CD4-positive, alpha-beta T cell treated with Interleukin-15 for 1 hour (primary cell): ENCODE measurements around the gene HPCAL1.

Source experiments
- DNase-seq: peaks from one replicate; pipeline ENCODE4 v3.0.0-alpha.2; 2020

Gene HPCAL1

DNA sequence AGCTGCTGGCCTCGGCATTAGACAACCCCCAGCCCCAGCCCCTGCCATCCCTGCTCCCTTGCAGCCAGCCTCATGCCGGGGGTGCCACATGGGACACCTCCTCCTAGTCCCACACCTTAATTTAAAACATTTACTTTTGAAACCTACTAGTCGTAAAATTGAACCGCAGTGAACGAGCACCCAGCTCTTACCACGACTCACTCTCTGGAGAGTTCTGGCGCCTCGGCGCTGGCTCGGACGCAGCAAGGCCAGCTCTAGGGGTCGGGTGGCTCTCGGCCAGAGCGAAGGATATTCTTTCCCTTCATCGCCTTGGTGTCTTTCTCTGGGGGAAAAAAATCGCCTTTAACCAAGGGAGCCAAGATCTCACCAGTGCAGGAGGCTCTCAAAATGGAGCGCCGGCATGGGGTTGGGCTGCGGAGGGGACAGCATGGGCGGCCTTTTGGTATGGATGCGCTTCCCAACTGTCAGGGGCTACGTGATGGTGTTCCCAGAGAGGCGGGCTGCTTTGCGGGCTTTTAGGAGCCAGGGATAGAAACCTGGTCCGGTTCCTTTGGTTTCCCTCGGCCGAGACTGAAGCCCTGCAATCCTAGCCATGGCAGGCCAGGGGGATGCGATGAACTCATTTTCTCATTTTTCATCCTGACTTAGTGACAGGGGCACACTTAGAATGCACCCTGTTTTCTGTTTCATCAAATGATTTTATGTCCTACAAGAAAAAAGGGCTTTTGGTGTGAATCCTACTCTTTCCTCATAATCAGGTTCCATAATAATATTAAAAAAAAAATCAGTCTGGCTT lies 2.0 kb downstream of the HPCAL1 start:
- DNase-seq, result no peak

DNA sequence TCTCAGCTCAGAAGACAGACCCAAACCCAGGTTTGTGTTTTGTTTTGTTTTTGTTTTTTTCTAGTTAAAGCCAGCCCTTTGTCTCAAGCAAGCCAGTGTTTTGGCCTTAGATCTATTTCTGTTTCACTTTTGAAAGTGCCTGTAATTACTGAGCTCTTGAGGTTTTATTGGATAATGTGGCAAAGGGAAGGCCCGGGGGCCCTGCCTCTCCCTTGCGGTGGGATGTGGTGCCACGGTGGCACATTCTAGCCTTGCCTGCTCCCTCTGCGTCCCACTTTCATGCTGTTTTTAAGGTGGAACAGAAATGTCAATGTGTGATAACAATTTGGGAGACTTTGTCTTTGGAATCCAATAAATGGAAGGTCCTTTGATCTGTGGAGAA lies 2.5 kb downstream of the HPCAL1 start:
- DNase-seq, result no peak

DNA sequence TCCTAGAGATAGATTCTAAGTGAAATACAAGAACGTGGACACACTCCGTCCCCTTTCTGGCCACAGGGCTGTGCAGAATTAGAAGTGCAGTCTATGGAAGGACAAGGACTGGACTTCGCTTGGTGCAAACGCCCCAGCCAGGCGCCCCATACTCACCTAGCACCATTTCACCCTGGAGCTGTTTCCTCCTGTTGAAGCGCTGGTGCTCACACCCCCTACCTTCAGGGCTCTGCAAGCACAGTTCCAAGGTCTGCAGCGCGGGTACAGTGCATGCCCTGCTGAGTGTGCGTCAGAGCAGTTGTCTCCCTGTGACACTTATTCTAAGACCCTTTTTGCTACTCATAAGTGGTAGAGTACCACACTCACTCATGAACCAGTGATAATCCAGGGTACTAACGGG lies 3.0 kb downstream of the HPCAL1 start:
- peak; percentile 49 for DNase-seq

DNA sequence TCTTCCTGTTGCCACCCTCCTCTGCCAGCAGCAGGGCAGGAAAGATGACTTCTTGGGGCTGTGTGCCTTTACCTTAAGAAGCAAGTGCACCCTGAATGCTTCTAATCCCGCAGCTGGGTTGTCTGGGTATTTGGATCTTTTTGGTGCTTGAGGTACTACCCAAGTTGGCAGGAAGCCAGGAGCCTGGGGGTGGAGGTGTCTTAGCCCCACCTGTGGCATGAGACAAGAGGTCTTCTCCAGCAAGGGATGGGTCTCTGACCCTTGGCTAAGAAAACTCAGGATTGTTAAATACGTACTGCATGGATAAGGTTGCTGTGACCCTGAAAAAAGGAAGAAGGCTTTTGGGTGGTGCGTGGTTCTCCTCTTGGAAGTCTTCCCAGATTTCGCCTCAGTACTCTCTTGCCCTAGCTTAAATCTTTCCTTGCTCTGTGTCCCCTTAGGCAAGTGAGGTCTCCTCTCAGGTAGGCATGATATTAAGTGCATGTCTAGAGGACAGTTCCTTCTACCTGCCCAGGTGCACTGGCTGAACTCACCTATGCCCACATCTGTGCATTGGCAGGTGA lies 4.3 kb downstream of the HPCAL1 start:
- DNase-seq, result no peak

DNA sequence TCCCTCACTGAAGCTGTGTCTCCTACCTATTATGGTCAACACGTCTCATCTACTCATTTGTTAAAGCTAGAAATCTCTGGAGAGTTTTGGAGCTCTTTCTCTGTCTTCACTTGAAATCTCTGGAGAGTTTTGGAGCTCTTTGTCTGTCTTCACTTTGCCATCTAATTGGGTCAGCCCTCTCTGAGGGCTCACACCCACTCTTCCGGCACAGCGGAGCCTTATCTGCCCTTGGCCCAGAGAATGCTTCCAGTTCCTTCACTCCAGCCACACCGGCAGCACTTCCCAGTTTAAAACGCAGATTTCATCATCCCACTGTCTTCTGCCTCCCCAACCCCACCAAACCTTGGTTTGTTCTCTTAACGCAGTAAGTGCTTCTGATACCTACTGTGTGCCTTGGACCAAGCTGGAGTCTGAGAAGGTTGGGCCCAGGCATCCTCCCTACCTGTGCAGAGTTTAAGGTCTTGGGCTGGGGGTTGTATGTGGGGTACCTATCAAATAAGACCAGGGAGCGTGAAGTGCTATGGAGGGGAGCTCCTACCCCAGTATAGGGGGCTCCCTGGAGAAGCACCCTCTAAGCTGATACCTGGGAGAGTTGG lies 5.0 kb downstream of the HPCAL1 start:
- DNase-seq, result no peak

DNA sequence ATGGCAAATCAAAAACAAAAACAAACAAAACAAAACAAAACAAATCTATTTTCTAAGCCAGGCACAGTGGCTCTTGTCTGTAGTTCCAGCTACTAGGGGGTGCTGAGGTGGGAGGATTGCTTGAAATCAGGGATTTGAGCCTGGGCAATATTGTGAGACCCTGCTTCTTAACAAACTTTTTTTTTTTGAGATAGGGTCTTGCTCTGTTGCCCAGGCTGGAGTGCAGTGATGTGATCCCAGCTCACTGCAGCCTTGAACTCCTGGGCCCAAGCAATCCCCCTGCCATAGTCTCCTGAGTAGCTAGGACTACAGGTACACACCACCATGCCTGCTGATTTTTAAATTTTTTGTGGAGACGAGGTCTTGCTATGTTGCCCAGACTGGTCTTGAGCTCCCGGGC lies 6.2 kb downstream of the HPCAL1 start:
- DNase-seq, result no peak

DNA sequence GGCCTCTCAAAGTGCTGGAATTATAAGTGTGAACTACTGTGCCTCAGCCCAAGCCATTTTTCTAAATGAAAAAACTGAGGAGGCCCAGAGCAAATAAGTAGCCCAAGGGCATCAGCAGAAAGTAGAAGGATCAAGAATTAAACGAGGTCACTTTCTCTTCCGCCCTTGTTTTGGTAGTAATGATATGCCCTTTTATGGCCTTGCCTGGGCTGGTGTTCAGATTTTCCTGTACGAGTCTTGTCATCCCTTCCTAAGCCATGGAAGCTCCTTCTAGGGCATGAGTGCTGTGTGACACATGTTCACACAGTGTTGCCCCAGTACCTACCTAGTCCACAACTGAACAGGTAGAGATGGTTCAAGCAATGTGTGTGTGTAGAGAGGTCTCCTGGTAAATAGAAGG lies 6.6 kb downstream of the HPCAL1 start:
- no peak for DNase-seq

DNA sequence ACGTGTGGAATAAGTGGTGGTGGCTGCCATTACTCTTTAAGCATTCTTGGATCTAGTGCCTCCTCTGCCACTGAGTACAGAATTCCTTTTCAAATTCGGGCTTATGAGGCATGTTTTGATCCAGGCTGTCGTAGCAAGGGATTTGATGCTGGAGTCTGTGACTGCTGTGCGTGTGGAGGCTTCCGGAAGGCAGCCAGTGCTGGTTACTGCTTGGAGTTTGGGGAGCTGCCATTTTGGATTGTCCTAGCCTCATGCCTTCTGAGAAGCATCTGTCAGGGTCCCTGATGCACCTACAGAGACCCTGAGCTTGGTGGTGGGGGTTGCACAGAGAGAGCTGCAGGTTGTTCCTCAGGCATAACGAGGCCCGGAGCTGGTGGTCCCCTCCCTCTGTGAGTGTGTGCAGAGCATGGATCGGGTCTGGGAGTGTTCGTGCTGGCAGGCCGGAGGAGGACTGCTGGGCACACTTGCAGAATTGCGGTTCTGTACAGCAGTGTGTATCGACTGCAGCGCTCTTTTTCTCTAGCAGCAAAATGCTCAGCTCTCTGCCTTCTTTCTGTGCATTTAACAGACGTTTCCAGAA lies 7.7 kb downstream of the HPCAL1 start:
- DNase-seq, result no peak

DNA sequence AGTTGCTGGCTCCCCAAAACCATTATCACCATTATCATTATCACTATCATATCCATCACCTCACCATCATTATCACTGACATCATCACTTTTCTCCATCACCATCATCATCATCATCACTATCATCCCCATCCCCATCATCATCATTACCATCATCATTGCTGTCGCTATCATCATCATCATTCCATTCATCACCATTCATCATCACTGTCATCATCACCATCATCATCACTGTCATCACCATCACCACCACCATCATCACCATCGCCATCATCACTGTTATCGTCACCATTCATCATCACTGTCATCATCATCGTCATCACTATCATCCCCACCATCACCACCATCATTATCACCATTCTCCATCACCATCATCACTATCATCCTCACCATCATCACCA lies 9.0 kb downstream of the HPCAL1 start:
- DNase-seq, result no peak

DNA sequence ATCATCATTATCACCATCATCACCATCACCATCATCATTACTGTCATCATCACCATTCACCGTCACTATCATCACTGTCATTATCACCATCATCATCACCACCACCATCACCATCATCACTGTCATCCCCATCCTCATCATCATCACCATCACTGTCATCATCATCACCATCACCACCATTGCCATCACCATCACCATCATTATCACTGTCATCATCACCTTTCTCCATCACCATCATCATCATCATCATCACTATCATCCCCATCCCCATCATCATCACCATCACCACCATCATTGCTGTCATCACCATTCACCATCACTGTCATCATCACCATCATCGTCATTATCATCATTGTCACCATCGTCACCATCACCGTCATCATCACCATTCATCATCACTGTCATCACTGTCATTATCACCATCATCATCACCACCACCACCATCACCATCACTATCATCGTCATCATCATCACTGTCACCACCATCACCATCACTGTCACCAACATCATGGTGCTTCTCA lies 9.8 kb downstream of the HPCAL1 start:
- no peak for DNase-seq

DNA sequence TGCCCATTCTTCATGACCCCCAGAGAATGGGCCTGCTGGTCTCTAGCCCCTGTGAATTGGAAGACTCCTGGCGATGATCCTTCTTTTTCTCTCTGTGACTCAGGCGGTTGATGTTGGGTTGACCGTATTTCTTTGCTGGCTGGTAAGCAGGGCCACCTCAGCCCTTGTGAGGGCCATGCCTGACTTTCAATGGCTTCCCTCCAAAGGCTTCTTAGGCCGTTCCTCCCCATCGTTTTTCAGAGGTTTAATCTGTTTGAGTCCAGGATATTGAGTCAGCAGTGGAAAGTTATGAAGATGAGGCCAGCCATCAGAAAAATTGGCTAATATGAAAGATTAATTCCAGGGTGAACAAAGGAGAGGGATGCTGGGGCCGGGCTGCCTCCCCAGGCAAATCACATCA lies 13.6 kb downstream of the HPCAL1 start:
- no peak for DNase-seq

DNA sequence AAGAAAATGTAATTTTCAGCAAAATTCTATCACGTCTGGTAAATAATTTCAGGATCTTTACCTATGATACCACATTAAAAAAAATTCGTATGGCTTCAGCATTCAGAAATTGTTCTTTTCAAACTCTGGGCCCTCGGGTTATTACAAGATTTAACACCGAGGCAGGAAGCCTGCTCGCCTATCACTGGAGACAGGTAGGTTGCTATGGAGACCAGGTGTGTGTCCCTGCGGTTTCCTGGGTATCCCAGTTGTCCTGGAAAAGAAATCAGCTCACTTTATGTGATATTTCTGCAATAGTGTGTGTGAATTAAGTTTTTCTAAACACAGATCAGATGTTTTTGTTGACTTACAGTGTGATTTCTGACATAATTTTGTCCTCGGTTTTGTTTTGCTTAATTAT lies 14.2 kb downstream of the HPCAL1 start:
- no peak for DNase-seq

DNA sequence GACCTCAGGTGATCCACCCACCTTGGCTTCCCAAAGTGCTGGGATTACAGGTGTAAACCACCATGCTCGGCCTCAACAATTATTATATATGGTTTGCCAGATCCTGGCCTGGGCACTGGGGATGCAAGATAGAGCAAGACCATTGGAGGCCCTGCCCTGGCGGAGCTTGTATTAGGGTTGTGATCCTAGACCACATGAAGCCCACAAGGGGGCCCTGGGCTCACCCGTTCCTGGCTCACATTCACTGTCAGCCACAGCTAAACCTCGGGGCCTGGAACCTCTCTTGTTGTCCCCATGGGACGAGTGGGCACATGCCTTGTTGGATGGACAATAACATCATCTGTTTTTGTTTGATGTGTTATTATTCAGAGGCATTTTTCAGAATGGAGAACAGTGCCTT lies 14.9 kb downstream of the HPCAL1 start:
- DNase-seq, result no peak

DNA sequence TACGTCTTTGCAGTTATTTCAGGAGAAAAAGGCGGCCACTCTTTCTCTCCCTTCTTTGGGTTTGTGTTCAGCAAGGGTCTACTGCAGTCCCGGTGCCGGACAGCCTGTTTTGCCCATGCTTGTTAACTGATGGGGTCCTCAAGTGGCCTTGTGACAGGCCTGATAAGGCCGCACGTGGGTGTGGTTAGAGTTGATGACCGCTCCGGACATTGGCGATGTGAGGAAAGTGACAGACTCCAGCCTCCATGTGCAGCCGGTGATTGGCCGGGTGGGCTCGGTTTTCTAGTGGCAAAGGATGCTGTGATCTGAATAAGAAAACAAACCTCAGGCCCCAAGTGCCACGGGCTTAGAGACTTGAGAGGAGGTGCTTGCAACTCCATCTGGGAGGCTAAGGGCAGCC lies 15.6 kb downstream of the HPCAL1 start:
- DNase-seq, result no peak

DNA sequence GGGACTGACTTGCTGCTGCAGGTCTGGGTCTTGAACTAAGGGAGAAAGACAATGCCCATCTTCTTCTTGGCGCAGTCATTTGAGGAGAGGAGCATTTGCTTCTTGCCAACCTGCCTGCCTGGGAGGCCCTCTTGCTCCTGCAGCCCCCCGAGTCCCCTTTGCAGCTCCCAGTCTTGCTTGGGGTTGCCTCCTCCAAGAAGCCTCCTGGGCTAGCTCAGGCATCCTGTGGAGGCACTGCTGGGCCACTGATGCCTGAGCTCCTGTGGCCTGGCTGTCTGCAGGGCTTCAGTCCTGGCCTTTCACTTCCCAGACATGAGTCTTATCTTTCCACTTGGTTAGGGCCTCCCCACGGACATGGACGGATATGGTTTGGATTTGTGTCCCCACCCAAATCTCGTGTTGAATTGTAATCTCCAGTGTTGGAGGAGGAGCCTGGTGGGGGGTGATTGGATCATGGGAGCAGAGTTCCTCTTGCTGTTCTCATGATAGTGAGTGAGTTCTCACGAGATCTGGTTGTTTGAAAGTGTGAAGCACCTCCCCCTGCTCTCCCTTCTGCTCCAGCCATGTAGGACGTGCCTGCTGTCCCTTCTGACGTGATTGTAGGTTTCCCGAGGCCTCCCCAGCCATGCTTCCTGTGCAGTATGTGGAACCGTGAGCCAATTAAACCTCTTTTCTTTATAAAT lies 17.3 kb downstream of the HPCAL1 start:
- DNase-seq, result no peak

DNA sequence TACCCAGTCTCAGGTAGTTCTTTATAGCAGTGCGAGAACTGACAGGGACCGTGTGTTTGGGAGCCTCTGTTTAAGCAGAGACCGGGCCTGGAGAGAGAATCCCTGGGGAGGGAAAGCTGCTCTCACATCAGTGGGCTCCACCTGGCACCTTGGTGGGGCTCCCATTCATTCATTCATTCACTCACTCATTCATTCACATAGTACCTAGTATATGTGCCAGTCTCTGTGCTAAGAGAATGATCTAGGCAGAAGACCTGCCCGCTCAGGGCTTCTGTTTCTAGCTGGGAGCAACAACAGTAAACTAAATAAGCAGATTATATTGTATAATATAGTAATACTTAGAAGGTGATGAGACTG lies 17.8 kb downstream of the HPCAL1 start:
- DNase-seq, result no peak

DNA sequence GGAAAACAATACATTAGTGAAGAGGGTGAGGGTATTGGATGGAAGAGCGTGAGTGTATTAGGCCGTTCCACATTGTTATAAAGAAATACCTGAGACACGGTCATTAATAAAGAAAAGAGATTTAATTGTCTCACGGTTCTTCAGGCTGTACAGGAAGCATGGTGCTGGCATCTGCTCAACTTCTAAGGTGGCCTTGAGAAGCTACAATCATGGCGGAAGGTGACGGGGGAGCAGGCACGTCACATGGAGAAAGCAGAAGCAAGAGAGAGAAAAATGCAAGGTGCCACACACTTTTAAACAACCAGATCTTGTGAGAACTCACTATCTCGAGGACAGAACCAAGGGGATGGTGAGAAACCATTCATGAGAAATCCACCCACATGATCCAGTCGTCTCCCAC lies 18.2 kb downstream of the HPCAL1 start:
- DNase-seq, result no peak

DNA sequence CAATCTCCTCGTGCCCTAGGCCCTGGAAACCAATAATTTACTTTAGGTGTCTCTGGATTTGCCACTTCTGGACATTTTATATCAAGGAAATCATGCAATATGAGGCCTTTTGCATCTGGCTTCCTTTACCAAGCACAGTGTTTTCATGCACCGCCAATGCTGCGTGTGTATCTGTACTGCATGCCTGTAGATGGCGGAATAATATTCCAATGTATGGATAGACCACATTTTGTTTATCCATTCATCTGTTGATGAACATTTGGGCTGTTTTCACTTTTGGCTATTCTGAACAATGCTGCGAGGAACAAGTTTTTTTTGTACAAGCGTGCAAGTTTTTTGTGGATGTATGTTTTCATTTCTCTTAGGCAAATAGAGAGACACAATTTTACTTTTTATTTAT lies 18.9 kb downstream of the HPCAL1 start:
- no peak for DNase-seq

DNA sequence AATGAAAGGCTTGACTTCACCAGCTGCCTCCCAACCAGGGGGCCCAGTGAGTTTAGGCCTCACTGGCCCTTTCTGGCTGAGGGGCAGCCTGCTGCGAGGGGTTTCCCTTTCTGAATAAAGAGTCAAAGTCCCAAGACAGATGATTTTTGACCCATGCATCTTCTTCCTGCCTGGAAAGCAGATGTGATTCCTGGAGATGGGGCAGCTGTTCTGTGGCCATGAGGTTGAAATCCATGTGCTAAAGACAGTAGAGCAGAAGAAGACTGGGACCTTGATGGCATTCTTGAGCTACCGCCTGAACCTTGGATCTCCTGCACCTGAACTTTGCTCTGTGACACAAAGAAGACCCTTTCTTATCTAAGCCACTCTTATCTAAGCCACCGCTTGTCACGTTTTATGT lies 19.8 kb downstream of the HPCAL1 start:
- DNase-seq, result no peak

DNA sequence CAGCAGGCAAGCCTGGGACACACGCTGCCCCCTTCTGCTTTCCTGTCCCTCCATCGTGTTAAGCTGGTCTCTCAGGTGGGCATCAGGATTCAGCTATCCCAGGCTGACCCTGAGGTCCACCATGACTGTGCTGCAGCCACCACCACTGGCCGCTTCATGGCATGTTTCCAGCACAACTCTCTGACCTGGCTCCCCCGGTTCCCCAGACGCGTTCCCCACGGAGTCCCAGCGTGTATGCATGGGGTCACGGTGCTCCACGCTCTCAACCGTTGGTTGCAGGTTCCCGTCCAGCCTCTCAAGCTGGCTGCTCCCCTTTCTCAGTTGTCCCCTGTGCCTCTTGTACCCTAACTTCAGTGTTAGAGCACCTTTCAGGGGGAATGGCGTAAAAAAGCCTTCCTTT lies 20.3 kb downstream of the HPCAL1 start:
- DNase-seq, result no peak

DNA sequence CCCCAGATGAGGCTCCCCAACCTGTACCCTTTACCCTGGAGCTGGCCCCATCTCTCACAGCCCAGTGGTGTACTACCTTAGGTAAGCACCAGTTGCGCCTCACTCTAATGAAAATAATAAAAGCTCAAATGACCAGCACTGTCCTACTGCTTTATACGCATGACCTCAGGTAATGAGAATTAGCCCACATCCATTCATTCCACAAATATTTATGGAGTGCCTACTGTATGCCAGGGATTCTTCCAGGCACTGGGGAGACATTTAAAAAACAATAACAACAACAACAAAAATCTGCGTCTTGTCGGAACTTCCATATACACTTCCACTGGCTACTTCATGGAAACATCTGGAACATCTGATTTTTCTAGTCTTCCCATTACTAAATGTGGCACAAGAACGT lies 20.8 kb downstream of the HPCAL1 start:
- DNase-seq, result no peak

DNA sequence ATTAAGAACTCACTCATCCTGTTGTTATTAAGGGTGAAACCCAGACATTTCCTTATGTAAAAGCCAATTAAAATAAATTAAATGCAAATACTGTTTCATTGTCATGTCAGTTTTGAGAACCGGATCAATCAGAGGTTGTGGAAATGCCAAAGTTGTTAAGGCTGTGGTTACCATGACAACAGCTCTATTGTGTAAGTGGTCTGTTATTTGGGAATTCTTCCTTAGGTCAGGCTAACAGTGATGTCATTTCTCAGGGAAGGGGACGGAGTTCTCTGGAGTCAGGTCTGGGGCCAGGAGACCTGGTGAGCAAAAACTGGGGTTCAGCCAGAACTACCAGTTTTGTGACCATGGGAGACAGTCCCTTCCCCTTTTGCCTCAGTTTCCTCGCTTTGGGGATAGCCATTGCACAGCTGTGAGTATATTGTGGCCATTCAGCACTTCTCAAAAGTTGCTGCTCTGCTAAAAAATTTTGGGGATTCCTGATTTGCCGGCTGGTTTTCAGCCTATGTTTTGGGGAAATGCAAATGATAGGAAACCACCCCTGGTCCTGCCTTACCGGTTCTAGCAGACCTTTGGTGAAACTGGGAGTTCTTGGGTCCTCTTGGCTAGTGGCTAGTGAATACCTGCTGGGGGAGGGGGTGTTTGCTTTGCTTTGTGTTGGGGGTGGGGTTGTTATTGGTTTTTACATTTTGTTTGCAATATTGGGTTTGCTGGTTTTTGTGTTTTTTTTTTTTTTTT lies 21.6 kb downstream of the HPCAL1 start:
- DNase-seq, result no peak
